Placental pericyte (primary cell): ENCODE results near the gene ZNF728. TPM values are rescaled to one million over a fixed set of nuclear protein-coding genes. Genes with fewer than 3 reads are reported as not detected.

ENCODE experiments used
- small RNA-seq: library from RNA; depleted of rRNA; stranded (forward); fragments of <200 nt; gene quantifications from one replicate; pipeline ENCODE3, GENCODE V24; 2012; ENCODE audit warnings: low replicate concordance
- total RNA-seq: library from RNA; depleted of rRNA; stranded (reverse); fragments of >200 nt; gene quantifications from 2 replicates; pipeline ENCODE4 v1.2.3, GENCODE V29; 2012

The ZNF728 gene
- not detected in 2 replicates for total RNA-seq

DNA sequence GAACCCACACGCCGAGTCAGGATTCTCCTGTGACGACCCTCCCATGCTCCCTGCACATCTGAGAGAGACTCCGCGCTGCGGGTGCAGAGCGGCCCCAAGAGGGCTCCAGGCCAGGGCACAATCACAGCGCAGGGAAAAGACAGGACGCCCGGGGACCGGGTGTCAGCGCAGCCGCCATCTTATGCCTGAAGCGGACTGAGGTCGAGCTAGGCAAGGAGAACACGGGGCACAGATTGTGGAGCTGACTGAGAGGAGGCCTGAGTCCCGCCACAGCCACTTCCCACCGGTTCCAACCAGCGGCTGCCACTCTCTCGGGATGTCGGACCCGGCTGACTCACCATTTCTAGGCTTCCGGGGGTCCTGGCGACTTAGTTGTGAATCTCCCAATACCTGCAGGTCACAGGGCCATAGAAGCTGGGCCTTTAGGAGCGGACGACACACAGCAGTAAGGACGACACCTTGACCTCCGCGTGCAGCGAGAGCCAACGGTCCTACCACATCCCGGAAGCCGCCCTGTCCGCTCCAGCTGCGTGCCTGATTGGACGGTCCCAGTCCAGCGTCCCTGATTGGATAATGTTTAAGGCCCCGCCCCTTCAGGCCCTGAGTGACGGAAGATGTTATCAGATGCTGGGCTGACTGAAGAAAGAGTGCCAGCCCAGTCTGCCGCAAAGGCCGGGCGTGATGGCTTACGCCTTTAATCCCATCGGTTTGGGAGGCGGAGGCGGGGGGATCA lies at the start of gene ZNF728:
Gene ZNF728, minus strand, starts transcription at position 487 of the 733 bp plus-strand sequence. Its CDS starts 146 bp downstream, at position 341.

Small RNA genes lying within 50 kb of the gene (small RNA-seq; reads per million reads assigned to genes)
- gene AC022145.2, result not detected

Other genes starting within 250 kb of the ZNF728 start
- not detected in 2 replicates for gene ZNF99, start 219.0 kb downstream of the ZNF728 start, total RNA-seq
- not detected in 2 replicates for gene ZNF723, start 170.9 kb downstream of the ZNF728 start, total RNA-seq
- 0.88 and 1.6 TPM in 2 replicates for gene ZNF730, start 113.8 kb upstream of the ZNF728 start, total RNA-seq
- 0.22 and 14.2 TPM in 2 replicates for gene ZNF724, start 247.2 kb upstream of the ZNF728 start, total RNA-seq